Measurements from ENCODE around the gene LIPC.

GRCh38 chr15:58431221-58432149 is at the start of gene LIPC:
- no peak for TF ChIP-seq POLR2A (IDR thresholded peaks at IDR 0.05; ENCODE audit: low read length)
- TF ChIP-seq, protein P1, sequence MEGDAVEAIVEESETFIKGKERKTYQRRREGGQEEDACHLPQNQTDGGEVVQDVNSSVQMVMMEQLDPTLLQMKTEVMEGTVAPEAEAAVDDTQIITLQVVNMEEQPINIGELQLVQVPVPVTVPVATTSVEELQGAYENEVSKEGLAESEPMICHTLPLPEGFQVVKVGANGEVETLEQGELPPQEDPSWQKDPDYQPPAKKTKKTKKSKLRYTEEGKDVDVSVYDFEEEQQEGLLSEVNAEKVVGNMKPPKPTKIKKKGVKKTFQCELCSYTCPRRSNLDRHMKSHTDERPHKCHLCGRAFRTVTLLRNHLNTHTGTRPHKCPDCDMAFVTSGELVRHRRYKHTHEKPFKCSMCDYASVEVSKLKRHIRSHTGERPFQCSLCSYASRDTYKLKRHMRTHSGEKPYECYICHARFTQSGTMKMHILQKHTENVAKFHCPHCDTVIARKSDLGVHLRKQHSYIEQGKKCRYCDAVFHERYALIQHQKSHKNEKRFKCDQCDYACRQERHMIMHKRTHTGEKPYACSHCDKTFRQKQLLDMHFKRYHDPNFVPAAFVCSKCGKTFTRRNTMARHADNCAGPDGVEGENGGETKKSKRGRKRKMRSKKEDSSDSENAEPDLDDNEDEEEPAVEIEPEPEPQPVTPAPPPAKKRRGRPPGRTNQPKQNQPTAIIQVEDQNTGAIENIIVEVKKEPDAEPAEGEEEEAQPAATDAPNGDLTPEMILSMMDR (IDR thresholded peaks at IDR 0.05) = no peak
- no peak for TF ChIP-seq RAD21 (conservative IDR thresholded peaks at IDR 0.05 in 1 of 2, IDR thresholded peaks at IDR 0.05 in 1 of 2)
